ENCODE results near the gene HEATR5B. TPM values are rescaled to one million over a fixed set of nuclear protein-coding genes. Genes with fewer than 3 reads are reported as not detected.

Gene HEATR5B
- total RNA-seq, 1 experiment from 2014 or later, result 12.6 TPM

- ChIA-PET POLR2A (no interaction called here), CTCF (no interaction called here)
- no peak overlapping the region for H3K27ac Mint-ChIP-seq
- TF ChIP-seq NR3C1 (CRISPR knock-in tag; conservative IDR thresholded peaks at IDR 0.05; ENCODE audit: low read depth) (no peak), ZNF263 (CRISPR knock-in tag; IDR thresholded peaks at IDR 0.05; ENCODE audit: low read depth) (no peak), EMX1 (CRISPR knock-in tag; IDR thresholded peaks at IDR 0.05) (no peak), ETV6 (CRISPR knock-in tag; IDR thresholded peaks at IDR 0.05) (no peak), NFE2L1 (CRISPR knock-in tag; IDR thresholded peaks at IDR 0.05) (no peak), GTF2I (CRISPR knock-in tag; conservative IDR thresholded peaks at IDR 0.05) (no peak), JAZF1 (CRISPR knock-in tag; IDR thresholded peaks at IDR 0.05) (no peak), NR1H2 (CRISPR knock-in tag; IDR thresholded peaks at IDR 0.05) (no peak), E2F4 (CRISPR knock-in tag; IDR thresholded peaks at IDR 0.05; ENCODE audit: borderline replicate concordance, low read depth) (no peak), SOX15 (CRISPR knock-in tag; IDR thresholded peaks at IDR 0.05) (no peak), ZMAT4 (CRISPR knock-in tag; IDR thresholded peaks at IDR 0.05) (no peak)
- DNase-seq (ENCODE audit: low spot score) (no peak), ATAC-seq (no peak)
- H3K36me3 Mint-ChIP-seq, result peaks cover 27% of the 10 kb centered on the region
- peaks cover 18% of the 10 kb centered on the region for H3K4me1 Mint-ChIP-seq
- H3K9me3 Mint-ChIP-seq, result no peaks in the 10 kb centered on the region
- H3K4me3 Mint-ChIP-seq, result no peak overlapping the region
- H3K27me3 Mint-ChIP-seq (ENCODE audit: low read depth), result no peaks in the 10 kb centered on the region
Observed at GRCh38 chr2:37104178-37104577, 20.0 kb upstream of the HEATR5B start.

- ATAC-seq (no peak), DNase-seq (ENCODE audit: low spot score) (no peak)
- Mint-ChIP-seq H3K4me1 (peaks cover 18% of the 10 kb centered on the region), H3K27me3 (ENCODE audit: low read depth) (no peaks in the 10 kb centered on the region), H3K27ac (no peak overlapping the region), H3K9me3 (no peaks in the 10 kb centered on the region), H3K4me3 (no peak overlapping the region), H3K36me3 (peaks cover 13% of the 10 kb centered on the region)
- ChIA-PET POLR2A (no interaction called here), CTCF (no interaction called here)
- no peak for TF ChIP-seq TP53 (CRISPR knock-in tag; IDR thresholded peaks at IDR 0.05)
- TF ChIP-seq CREB1 (CRISPR knock-in tag; IDR thresholded peaks at IDR 0.05), result no peak
- TF ChIP-seq KAT7 (CRISPR knock-in tag; IDR thresholded peaks at IDR 0.05; ENCODE audit: borderline replicate concordance), result no peak
- no peak for TF ChIP-seq ELF4 (CRISPR knock-in tag; IDR thresholded peaks at IDR 0.05; ENCODE audit: low read depth)
- no peak for TF ChIP-seq AR (CRISPR knock-in tag; IDR thresholded peaks at IDR 0.05)
- TF ChIP-seq NFATC4 (CRISPR knock-in tag; IDR thresholded peaks at IDR 0.05), result no peak
- TF ChIP-seq USF1 (CRISPR knock-in tag; IDR thresholded peaks at IDR 0.05), result no peak
- TF ChIP-seq RORB (CRISPR knock-in tag; IDR thresholded peaks at IDR 0.05), result no peak
- no peak for TF ChIP-seq ZNF671 (CRISPR knock-in tag; IDR thresholded peaks at IDR 0.05)
- no peak for TF ChIP-seq CBFB (CRISPR knock-in tag; IDR thresholded peaks at IDR 0.05; ENCODE audit: low read depth)
- no peak for TF ChIP-seq TCF7 (CRISPR knock-in tag; IDR thresholded peaks at IDR 0.05; ENCODE audit: low read depth)
- TF ChIP-seq MAX (CRISPR knock-in tag; IDR thresholded peaks at IDR 0.05), result no peak
- TF ChIP-seq GTF2I (CRISPR knock-in tag; conservative IDR thresholded peaks at IDR 0.05), result no peak
- TF ChIP-seq MXD4 (CRISPR knock-in tag; IDR thresholded peaks at IDR 0.05; ENCODE audit: borderline replicate concordance), result no peak
- TF ChIP-seq CDX4 (CRISPR knock-in tag; IDR thresholded peaks at IDR 0.05; ENCODE audit: borderline replicate concordance), result no peak
- TF ChIP-seq ATF6 (CRISPR knock-in tag; IDR thresholded peaks at IDR 0.05), result no peak
- TF ChIP-seq ZNF512 (CRISPR knock-in tag; IDR thresholded peaks at IDR 0.05; ENCODE audit: borderline replicate concordance), result no peak
- no peak for TF ChIP-seq E2F5 (CRISPR knock-in tag; IDR thresholded peaks at IDR 0.05)
Observed at GRCh38 chr2:37102588-37102987, 18.4 kb upstream of the HEATR5B start.

All from WTC11 (cell line).